ENCODE results near the gene MID1. TPM values are rescaled to one million over a fixed set of nuclear protein-coding genes. Genes with fewer than 3 reads are reported as not detected.

MID1 gene
- total RNA-seq, 1 donor from 2014 or later, result 7.3 TPM

GRCh38 chrX:10549280-10549679, 71.1 kb downstream of the MID1 start:
- no peak for ATAC-seq (ENCODE audit: poor library complexity)
- intact Hi-C loops (cut with DNase I), result no loop called here
- DNase-seq, result no peak

- ATAC-seq (ENCODE audit: poor library complexity), result no peak
- intact Hi-C loops (cut with DNase I), result no loop called here
Observed at GRCh38 chrX:10548688-10549087, 71.7 kb downstream of the MID1 start.

GRCh38 chrX:10545882-10546281, 74.5 kb downstream of the MID1 start:
- ATAC-seq (ENCODE audit: poor library complexity), result no peak
- DNase-seq, result no peak
- intact Hi-C loops (cut with DNase I), result no loop called here

More at GRCh38 chrX:10548688-10549087, 71.7 kb downstream of the MID1 start:
- DNase-seq, result no peak

GRCh38 chrX:10542586-10542985, 77.8 kb downstream of the MID1 start:
- intact Hi-C loops (cut with DNase I), result no loop called here
- no peak for DNase-seq
- ATAC-seq (ENCODE audit: poor library complexity), result no peak

- no peak for DNase-seq
- no peak for ATAC-seq (ENCODE audit: poor library complexity)
- intact Hi-C loops (cut with DNase I), result no loop called here
Observed at GRCh38 chrX:10538831-10539230, 81.6 kb downstream of the MID1 start.

GRCh38 chrX:10537308-10537707, 83.1 kb downstream of the MID1 start:
- DNase-seq (no peak), ATAC-seq (ENCODE audit: poor library complexity) (no peak)
- intact Hi-C loops (cut with DNase I), result no loop called here

GRCh38 chrX:10536744-10537143, 83.6 kb downstream of the MID1 start:
- ATAC-seq (ENCODE audit: poor library complexity) (no peak), DNase-seq (no peak)
- intact Hi-C loops (cut with DNase I), result no loop called here

GRCh38 chrX:10534611-10535010, 85.8 kb downstream of the MID1 start:
- ATAC-seq (ENCODE audit: poor library complexity), result no peak
- intact Hi-C loops (cut with DNase I), result no loop called here
- no peak for DNase-seq

- intact Hi-C loops (cut with DNase I), result no loop called here
- no peak for ATAC-seq (ENCODE audit: poor library complexity)
- DNase-seq, result no peak
Observed at GRCh38 chrX:10533696-10534365, 86.6 kb downstream of the MID1 start.

- DNase-seq (no peak), ATAC-seq (ENCODE audit: poor library complexity) (no peak)
- intact Hi-C loops (cut with DNase I), result no loop called here
Observed at GRCh38 chrX:10531927-10532326, 88.5 kb downstream of the MID1 start.

- intact Hi-C loops (cut with DNase I), result no loop called here
- DNase-seq (no peak), ATAC-seq (ENCODE audit: poor library complexity) (no peak)
Observed at GRCh38 chrX:10529344-10529743, 91.0 kb downstream of the MID1 start.

GRCh38 chrX:10526451-10526850, 93.9 kb downstream of the MID1 start:
- ATAC-seq (ENCODE audit: poor library complexity) (no peak), DNase-seq (no peak)
- intact Hi-C loops (cut with DNase I), result no loop called here

- DNase-seq, result no peak
- intact Hi-C loops (cut with DNase I), result no loop called here
- ATAC-seq (ENCODE audit: poor library complexity), result no peak
Observed at GRCh38 chrX:10525381-10526120, 94.8 kb downstream of the MID1 start.

GRCh38 chrX:10524578-10524977, 95.8 kb downstream of the MID1 start:
- peak; percentile 58 for ATAC-seq (ENCODE audit: poor library complexity)
- intact Hi-C loops (cut with DNase I), result no loop called here
- no peak for DNase-seq

- no peak for ATAC-seq (ENCODE audit: poor library complexity)
- no peak for DNase-seq
- intact Hi-C loops (cut with DNase I), result no loop called here
Observed at GRCh38 chrX:10519761-10520160, 100.6 kb downstream of the MID1 start.

GRCh38 chrX:10519278-10519677, 101.1 kb downstream of the MID1 start:
- no peak for ATAC-seq (ENCODE audit: poor library complexity)
- intact Hi-C loops (cut with DNase I), result no loop called here
- DNase-seq, result no peak

GRCh38 chrX:10518073-10518472, 102.3 kb downstream of the MID1 start:
- intact Hi-C loops (cut with DNase I), result no loop called here
- DNase-seq, result no peak
- no peak for ATAC-seq (ENCODE audit: poor library complexity)

GRCh38 chrX:10516781-10517322, 103.5 kb downstream of the MID1 start:
- intact Hi-C loops (cut with DNase I), result no loop called here
- DNase-seq, result no peak
- ATAC-seq (ENCODE audit: poor library complexity), result no peak

GRCh38 chrX:10514891-10515290, 105.5 kb downstream of the MID1 start:
- DNase-seq, result no peak
- peak; percentile 53 for ATAC-seq (ENCODE audit: poor library complexity)
- intact Hi-C loops (cut with DNase I), result no loop called here

- ATAC-seq (ENCODE audit: poor library complexity) (no peak), DNase-seq (no peak)
- intact Hi-C loops (cut with DNase I), result no loop called here
Observed at GRCh38 chrX:10513974-10514373, 106.4 kb downstream of the MID1 start.

Data from Right ventricle myocardium superior (tissue), 1 donor.